Measurements from ENCODE around the gene PWWP2B. TPM values are rescaled to one million over a fixed set of nuclear protein-coding genes. Genes with fewer than 3 reads are reported as not detected.
"Not testable (repeated sequence)": the region's sequence is repeated elsewhere in the genome, so short reads cannot be mapped to it uniquely, and the experiment has no call there.

Gene PWWP2B
- polyA plus RNA-seq, 5 donors, result 6.1 to 18.4 (median 10.7) TPM

DNA sequence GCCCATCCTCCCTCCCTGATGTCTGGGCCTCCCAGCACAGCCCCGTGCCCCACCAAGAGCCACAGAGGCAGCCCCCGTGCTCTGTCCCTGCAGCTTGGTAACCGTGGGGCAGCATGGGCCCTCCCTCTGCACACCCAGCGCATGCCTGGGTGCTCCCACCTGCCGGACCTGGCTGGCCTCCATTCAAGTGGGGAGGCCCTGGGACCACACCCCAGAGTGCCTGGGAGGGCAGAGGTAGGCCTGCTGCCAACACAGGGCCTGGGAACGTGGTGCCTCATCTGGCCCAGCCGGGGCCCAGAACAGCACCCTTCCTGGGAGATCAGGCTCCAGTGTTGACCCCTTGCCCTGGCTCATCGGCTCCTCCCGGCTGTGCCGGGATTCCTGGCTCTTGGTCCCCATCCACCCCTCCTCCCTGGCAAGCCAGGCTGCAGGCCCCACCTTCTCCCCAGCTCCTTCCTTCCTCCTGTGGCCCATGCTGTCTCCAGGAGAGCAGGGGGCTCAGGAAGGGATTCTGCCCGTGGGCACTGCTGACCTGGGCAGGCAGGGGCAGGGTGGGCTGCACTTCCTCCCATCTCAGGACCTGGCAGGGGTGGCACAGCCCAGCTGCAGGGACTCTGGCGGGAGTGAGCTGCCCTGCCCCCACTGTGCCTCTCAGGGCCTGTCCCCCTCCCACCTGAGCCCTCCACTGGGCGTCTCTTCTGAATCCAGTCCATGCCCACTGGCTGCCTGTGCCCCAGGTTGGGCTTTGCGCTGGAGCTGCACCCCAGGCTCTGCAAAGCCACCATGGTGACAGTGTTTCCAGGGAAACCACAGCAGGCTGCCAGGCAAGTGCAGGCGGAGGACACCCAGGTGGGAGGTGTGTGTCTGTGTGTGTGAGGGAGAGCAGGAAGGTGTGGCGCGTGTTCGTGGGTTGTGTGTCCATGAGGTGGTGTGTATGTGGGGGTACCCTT is 32.6 kb downstream of the PWWP2B start:
- DNase-seq, result no peak

DNA sequence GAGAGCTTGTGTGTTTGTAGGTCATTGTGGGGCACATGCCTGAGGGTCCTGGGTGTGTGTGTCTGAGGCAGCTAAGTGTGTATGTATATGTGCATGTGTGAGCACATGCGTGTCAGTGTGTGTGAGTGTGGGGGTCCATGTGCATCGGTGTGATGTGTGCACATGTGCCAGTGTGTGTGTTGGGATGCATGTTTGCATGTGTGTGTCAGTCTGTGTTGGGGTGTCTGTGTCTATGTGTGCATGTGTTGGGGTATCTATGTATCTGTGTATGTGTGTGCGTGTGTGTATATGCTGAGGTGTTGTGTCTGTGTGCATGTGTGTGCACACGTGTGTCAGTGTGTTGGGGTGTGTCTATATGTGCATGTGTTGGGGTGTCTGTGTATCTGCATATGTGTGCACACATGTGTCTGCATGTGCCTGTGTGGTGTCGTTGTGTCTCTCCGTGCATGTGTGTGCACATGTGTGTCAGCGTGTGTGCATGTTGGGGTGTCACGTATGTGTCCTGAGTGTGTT is 33.3 kb downstream of the PWWP2B start:
- no peak for DNase-seq

DNA sequence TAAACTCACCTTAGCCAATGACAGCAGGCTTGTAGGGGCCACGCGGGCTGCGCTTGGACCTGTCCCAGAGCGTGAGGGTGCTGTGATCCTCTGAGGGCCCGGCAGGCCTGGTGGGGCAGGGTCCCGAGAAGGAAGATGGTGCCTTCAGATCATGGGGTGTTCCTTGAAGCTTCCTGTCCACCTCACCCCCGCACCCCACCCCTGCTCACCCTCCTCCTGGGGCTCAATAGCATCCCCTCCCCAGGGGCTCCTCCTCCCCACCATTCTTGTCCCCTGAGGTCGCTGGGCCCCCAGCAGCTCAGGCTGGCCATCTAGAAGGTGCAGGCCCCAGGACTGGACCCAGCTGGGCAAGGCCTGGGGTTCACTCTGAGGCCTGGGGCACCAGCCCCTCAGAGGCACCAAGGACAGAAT is 33.9 kb downstream of the PWWP2B start:
- DNase-seq, result no peak

DNA sequence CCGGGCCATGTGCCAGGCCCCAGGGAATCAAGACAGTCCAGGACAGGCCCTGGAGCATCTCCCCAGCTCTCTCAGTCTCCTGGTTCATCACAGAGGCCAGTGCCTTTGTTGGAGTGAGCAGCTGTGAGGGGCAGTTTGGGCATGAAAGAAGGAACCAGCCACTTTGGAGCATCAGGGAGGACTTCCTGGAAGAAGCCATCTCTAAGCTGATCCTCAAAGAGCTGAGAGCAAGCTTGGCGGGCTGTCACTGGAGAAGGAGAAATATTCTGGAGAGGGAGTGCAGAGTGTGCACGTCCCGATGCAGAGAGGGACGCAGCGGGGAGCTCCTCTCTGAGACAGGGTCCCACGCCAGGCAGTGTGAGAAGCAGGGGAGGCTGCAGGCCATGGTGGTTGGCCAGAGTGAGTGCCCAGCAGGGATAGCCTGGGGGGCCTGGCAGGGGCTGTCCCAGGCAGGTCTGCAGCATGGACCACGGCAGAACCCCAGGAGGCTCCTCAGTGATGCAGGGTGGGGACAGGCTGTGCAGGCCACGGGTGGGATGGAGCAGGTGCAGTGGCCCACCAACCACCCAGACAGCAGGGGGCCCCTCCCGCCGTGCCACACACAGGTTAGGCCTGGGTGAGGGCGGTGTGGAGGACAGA is 34.7 kb downstream of the PWWP2B start:
- DNase-seq, result no peak

DNA sequence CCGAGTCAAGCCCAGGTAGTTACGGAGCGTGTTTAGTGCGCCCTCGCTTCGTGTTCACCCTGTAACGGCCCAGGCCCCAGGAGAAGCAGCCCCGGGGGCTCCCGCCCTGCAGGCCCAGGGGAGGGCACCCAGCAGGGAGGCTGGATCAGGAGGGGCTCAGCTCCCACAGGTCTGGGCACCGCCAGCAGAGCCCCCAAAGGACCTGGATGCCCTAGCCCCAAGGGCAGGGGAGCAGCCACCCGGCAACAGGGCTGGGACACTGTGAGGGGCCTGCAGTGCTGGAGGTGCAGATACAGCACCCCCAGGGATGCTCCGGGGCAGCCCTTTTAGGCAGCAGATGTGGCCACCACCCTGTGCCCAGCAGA is 35.2 kb downstream of the PWWP2B start:
- DNase-seq, result no peak

DNA sequence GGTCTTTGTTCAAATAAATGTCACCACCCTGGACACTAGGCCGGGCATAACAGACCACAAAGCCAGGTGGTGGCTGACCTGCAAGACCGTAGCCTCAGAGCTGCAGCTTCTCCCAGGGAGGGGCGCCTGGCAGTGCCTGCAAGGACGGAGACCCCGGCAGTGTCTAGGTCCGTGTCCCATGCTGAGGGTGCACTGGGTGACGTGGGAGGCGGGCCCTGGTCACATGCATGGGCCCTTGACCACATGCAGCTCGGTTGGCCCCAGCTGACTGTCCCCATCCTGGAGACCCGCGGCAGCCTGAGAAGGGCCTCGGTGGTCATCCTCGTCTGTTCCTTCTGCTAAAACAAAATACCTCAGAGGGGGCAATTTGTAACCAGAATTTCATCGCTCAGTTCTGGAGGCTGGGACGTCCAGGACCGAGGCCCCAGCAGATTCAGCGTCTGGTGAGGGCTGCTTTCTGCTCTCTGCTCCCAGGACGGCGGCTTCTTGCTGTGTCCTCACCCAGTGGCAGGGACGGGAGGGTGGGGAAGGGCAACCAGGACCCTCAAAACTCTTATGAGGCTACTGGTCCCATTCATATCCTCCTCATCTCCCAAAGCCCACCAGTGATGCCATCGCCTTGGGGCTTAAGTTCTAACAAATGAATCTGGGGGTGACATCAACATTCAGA is 36.8 kb downstream of the PWWP2B start:
- DNase-seq, result no peak

DNA sequence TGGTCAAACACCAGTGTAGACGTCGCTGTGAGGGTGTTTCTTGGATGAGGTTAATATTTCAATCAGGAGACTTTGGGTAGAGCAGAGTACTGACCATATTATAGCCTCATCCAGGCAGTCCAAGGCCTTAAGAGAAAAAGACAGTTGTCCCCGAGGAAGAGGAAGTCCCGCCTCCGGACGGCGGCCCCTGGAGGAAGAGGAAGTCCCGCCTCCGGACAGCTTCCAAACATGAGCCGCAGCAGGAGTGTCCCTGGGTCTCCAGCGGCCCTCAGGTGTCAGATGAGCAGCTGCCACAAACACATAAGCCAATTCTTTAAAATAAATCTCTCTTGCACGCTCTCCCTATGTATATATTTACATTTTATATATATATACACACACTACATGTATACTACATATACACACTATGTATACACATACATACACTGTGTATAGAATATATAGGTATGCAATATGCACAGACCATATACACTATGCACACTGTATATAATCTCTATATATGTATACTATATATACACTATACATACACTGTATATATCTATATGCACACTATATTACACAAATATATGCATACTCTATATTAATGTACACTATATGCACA is 37.5 kb downstream of the PWWP2B start:
- no peak for DNase-seq

DNA sequence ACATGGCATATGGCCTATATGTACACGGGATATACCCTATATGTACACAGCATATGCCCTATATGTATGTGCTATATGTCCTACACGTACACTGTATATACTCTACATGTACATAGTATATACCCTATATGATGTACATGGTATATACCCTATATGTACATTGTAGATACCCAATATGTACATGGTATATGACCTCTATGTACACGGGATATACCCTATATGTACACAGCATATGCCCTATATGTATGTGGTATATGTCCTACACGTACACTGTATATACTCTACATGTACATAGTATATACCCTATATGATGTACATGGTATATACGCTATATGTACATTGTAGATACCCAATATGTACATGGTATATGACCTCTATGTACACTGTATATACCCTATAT is 38.3 kb downstream of the PWWP2B start:
- DNase-seq, result not testable (repeated sequence)

DNA sequence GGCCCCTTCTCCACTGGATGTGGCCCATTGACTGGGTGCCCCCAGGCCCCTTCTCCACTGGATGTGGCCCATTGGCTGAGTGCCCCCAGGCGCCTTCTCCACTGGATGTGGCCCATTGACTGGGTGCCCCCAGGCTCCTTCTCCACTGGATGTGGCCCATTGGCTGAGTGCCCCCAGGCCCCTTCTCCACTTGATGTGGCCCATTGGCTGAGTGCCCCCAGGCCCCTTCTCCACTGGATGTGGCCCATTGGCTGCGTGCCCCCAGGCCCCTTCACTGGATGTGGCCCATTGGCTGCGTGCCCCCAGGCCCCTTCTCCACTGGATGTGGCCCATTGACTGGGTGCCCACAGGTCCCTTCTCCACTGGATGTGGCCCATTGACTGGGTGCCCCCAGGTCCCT is 39.1 kb downstream of the PWWP2B start:
- not testable (repeated sequence) for DNase-seq

DNA sequence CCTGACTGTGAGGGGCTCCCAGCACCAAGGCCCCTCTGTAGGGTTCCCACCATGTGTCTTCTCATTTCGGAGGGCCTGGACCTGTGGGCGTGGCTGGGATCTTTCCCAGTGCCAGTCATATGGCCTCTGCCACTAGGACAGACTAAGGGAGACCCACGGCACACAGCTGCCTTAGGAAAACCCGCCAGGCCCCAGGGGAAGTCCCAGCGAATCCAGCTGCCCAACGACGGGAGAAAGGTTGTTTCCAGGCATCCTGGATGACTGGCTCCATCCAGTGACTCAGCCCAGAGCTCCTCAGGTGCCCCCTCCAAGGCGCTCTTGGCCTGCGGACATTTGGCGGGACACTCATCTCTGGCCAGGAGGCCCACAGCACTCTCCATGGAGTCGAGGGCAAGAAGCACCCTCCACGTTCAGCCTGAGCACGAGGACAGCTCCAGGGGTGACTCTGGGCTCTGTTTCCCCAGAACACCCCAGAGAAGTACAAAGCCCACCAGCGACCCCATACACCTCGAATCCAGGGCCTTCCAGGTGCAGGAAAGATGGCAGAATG is 39.9 kb downstream of the PWWP2B start:
- DNase-seq, result no peak

DNA sequence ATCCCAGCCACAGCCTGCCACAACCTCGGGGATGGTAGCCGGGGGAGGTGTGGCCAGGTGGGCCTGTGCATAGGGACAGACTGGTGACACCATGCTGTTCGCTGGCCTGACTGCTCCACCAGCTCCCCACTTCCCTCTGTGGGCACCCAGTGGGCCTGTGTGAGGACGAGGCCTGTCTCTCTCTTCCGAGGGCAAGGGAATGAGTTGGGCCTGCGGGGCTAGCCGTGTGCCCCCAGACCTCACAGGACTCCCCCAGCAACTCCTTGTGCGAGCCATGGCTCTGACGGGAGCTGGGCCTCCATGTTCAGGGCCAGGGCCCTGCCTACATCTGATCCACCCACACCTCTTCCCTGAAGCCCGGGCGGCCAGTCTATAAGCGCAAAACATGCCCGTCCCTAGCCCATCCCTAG is 40.5 kb downstream of the PWWP2B start:
- no peak for DNase-seq

DNA sequence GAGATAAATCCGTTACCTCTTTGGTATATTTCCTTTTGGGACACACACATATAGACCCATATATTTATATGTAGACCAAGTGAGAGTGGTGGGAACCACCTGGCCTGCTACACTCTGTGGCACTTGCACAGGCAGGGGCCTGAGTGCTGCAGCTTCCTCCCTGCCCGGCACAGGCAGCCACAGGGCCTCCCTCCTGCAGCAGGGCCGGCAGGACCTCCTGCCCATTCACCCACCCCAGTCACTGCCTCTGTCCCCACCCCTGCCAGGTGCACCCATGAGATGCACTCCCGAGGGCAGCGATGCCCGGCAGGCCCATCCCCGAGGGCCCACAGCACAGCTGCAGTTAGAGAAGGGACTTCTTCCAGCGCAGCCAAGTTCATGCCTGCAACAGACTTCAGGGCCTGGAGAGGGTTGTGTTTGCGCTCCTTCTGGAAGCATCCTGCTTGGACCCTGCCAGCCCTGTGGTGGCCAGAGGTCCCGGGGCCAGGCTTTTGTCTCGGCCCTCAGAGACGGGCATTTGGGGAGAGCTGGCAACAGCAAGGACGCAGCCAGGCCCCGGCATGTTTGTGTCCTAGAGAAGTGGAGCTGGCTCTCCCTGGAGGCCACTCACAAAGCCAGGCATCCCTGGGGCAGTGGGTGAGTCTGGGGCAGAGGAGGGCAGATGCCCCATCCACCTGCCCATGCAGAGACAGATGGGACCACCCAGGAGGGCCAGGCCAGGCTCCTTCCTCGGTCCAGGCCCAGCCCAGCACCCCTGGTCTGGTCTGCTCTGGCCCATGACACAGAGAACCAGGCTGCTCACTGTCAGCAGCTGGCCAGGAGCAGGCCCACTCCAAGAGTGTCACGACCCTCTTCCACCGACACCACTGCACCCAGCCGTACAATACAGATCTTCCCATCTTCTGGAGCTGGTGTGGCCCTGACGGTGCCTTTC is 41.4 kb downstream of the PWWP2B start:
- no peak for DNase-seq

DNA sequence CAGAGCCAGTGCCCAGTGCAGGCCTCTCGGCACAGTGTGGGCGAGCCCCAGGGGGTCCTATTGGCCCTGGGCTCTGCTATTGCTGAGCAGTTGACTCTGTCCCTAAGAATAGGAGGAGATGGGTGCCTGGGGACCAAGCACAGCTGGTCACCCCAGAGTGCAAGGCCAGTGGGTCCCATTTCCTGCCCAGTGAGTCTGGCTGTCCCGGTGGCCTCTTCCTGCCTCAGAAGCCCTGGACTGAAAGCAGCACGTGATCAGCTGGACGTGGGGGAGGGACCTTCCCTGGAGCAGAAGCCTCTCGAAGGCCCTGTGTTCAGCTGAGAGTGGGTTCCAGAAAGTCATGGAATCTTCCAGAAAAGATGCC is 42.0 kb downstream of the PWWP2B start:
- DNase-seq, result no peak

DNA sequence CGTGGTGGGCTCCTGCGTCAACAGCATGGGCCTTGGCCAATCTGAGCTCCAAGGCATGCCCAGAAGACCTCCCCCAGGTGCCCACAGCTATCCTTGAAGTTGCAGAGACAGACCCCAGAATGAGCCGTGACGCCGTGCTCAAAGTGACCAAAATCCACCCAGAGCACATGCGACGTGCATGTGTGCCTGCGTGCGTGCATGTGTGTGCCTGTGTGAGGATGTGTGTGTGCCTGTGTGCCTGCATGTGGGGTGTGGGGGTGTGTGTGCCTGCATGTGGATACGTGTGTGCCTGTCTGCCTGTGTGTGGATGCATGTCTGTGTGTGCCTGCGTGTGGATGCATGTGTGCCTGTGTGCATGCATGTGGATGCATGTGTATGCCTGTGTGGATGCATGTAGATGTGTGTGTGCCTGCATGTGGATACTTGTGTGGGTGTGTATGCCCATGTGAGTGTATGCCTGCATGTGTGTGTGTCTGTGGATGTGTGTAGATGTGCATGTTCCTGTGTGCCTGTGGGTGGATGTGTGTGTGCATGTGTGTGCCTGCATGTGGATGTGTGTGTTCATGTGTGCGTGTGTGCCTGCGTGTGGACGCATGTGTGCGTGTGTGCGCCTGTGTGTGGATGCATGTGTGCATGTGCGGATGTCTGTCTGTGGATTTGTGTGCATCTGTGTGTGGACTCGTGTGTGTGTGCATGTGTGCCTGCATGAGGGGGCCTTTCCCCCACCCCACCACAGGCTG is 42.6 kb downstream of the PWWP2B start:
- no peak for DNase-seq

DNA sequence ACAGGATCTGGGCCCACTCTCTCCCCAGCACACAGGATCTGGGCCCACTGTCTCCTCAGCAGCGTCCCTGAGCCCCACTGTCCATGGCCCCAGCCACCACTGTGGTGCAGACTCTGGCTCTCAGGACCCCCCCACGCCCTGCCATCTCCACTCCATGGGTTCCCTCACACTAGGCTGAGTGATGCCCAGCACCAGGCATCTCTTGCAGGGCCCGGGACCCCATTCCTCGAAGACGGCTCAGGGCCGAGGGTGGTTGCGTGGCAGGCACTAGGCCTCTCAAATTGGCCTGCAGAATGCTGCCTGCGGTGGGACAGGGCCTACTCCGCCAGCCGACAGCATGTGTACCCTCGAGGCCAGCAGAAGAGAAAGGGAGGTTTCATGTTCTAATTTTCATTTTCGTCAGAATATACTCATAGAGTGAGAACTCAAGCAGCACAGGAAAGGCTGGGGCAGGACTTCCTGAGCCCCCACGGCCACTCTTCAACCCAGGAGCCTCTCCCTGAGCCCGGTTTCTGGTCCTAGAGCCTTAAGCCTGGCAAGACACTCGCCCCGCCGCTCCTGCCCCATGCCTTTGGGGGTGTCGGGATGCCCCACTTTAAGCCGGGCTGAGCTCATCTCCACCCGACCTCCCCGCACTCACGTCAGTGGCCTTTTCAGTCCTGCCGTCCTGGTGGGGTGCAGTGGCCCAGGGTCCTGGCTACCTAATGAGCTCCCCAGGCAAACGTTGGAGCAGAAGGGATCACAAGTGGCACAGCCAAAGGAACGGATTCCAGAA is 44.0 kb downstream of the PWWP2B start:
- DNase-seq, result no peak

DNA sequence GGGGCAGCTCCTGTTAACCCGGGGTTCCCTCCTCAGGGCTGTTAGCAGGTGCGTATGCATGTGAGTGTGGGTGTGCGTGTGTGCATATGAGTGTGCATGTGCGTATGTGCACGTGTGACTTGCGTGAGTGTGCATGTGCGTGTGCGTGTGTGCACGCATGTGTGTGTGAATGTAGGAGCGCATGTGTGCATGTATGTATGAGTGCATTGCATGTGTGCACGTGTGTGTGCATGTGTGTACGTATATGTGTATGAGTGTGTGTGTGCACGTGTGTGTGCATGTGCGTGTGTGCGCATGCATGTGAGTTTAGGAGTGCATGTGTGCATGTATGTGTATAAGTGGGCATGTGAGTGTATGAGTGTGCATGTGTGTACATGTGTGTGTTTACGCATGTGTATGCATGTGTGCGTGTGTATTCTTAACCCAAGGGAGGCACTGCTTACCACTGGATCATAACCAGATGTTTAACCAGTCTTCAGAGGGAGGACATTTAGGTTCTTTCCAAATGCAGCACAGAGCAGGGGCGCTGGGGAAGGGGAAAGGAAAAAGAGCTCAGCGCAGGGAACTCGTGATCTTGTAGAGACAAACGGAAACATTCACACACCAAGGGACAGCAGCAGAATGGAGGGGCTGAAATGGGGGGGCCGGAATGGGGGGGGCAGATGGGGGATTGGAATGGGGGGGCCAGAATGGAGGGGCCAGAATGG is 45.0 kb downstream of the PWWP2B start:
- no peak for DNase-seq

DNA sequence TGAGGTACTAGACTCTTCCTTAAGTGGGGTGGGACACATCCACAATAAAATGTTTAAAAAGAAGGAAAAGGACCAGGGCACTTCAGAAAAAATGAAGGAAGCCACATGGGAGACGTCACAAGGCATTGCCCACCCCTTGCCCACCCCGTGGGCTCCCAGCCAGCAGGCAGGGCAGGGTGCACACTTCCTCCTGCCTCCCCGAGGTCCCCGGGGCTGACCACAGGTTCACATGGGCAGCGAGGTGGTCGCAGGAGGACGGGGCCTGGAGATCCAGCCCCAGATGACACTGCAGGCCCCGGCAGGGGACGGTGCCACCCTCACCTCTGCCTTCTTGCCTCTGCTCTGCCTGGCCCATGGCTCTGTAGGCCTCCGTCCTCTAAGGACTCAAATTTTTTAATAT is 45.6 kb downstream of the PWWP2B start:
- no peak for DNase-seq

DNA sequence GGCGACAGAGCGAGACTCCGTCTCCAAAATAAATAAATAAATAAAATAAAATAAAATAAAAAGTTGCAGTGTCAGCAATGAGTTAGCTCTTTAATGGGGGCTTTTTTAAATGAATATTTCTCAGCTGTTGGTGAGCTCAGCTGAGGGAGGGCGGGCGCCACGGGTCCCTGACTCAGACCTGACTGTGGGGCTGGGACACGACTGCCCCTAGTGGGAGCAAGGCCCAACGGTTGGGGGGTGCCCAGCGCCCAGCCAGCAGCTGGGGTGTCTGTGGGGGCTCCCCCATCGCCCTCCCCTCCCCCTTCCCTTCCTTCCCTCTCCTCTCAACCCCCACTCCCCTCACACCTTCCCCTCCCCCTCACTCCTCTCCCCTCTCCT is 46.6 kb downstream of the PWWP2B start:
- no peak for DNase-seq
